Activated B cell treated with CpG ODN at 0.5 μM for 24 hours (primary cell): Measurements from ENCODE around the gene GCSAM. TPM values are rescaled to one million over a fixed set of nuclear protein-coding genes. Genes with fewer than 3 reads are reported as not detected.

Experiments
- ATAC-seq: fragments of 200-7000 bp; cut with Tn5 transposase; one replicate; pipeline ENCODE4 v1.10.0; 2021; ENCODE audit warnings: low read depth, mild to moderate bottlenecking, moderate library complexity
- CTCF ChIA-PET: fragments of 350-600 bp; sonication (Branson Sonifier 250); formaldehyde crosslinking; loops from one replicate; lab custom pipeline; 2021; ENCODE audit warnings: antibody characterized with exemption; lab: Charles Lee
- POLR2A ChIA-PET: fragments of 350-600 bp; sonication (Branson Sonifier 250); formaldehyde crosslinking; loops from one replicate; lab custom pipeline; 2021; ENCODE audit warnings: antibody characterized with exemption; lab: Charles Lee
- DNase-seq: peaks from one replicate; pipeline ENCODE4 v3.0.0; 2022
- H3K27ac Mint-ChIP-seq: one replicate; pipeline ENCODE4 v1.8.0; 2020; ENCODE audit warnings: mixed read lengths
- H3K27me3 Mint-ChIP-seq: one replicate; pipeline ENCODE4 v1.8.0; 2021; ENCODE audit warnings: mixed read lengths
- H3K36me3 Mint-ChIP-seq: one replicate; pipeline ENCODE4 v1.8.0; 2021; ENCODE audit warnings: low read depth, mixed read lengths
- H3K4me1 Mint-ChIP-seq: one replicate; pipeline ENCODE4 v1.8.0; 2021; ENCODE audit warnings: mixed read lengths
- H3K4me3 Mint-ChIP-seq: one replicate; pipeline ENCODE4 v1.8.0; 2020; ENCODE audit warnings: mild to moderate bottlenecking, mixed read lengths
- H3K9me3 Mint-ChIP-seq: one replicate; pipeline ENCODE4 v1.8.0; 2020; ENCODE audit warnings: mixed read lengths
- CTCF ChIP-seq: fragments of 200-600 bp; IDR thresholded peaks from one replicate; pipeline ENCODE4 v1.8.0; 2022; ENCODE audit warnings: antibody characterized with exemption, mild to moderate bottlenecking
- intact Hi-C: fragments of 100-400 bp; cut with micrococcal nuclease; formaldehyde crosslinking; loops from one replicate; pipeline ENCODE4 v1.15.1; 2024
- total RNA-seq: library from RNA; stranded (reverse); gene quantifications from 2 replicates; pipeline ENCODE4 v1.2.3, GENCODE V29; 2022

Gene GCSAM
- total RNA-seq, 1 donor from 2014 or later = 17.3 TPM

DNA sequence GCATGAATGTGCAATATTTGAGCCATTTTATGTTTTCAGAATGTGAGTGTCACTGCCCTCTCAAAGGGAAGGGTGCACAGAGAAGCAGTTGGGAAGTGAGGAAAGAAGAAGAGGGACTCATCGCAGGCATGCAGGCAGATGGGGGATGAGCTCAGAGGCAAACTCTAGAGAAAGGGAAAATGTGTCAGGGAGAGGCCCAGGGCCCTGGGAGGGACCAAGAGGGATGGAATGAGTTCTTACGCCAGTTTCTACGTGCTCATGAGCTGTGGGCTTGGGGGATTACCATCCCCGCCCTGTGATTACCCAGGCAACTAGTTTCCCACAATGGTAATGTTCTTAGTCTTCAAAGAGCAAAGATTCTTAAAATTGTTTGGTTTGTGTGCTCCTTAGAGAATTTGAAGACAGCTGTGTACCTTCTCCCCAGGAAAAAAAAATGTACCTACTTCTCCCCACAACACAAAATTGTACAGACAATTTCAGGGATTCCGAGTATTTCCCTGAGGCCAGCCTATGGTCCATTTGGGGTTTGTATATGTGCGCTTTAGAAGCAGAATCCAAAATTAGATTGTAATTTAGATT lies 17.8 kb downstream of the GCSAM start:
- H3K27ac Mint-ChIP-seq = peak overlapping the region; percentile 85
- no peaks in the 10 kb centered on the region for H3K9me3 Mint-ChIP-seq
- CTCF ChIA-PET = interaction anchor here (0.9 to 2.5 kb wide), 4 partner anchors 16 to 178 kb away, joined by 3 to 9 read pairs (median 4); partner anchors contain the start of genes GCSAM and SLC9C1
- POLR2A ChIA-PET = interaction anchor here (1.1 to 2.9 kb wide), 8 partner anchors 10 to 383 kb away, joined by 5 to 30 read pairs (median 6); partner anchors contain the start of gene GCSAM
- peaks cover 87% of the 10 kb centered on the region for H3K4me1 Mint-ChIP-seq
- peak; percentile 29 for ATAC-seq
- TF ChIP-seq CTCF = no peak
- peak overlapping the region; percentile 39 for H3K4me3 Mint-ChIP-seq
- H3K27me3 Mint-ChIP-seq = no peaks in the 10 kb centered on the region
- DNase-seq = no peak
- H3K36me3 Mint-ChIP-seq = no peaks in the 10 kb centered on the region
- intact Hi-C loops = loop anchor here (1.0 to 10.0 kb wide), 2 partner anchors 14 to 880 kb away; partner anchors contain the start of gene GTPBP8

DNA sequence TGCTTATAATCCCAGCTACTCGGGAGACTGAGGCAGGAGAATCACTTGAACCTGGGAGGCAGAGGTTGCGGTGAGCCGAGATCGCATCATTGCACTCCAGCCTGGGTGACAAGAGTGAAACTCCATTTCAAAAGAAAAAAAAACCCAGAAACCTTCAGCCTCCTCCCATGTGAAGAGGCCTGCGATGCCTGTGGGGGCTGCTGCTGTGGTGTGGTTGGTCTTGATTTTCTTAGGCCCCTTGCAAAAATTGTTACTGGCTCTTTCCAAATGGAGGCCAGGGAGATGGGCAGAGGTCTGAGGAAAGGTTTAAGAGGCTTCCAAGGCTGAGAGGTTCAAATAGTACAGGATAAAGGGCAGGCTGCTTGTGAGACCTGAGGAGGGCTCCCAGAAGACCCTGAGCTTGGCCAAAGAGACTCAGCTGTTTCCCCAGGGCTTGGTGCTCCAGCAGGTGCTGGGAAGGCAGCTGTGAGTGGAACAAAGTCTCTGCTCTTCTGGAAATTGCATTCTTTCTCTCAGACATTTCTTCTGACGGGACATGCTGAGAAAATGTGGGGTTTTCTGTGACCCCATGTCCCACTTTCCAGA lies 18.4 kb downstream of the GCSAM start:
- peaks cover 81% of the 10 kb centered on the region for H3K4me1 Mint-ChIP-seq
- no peaks in the 10 kb centered on the region for H3K9me3 Mint-ChIP-seq
- no peak for DNase-seq
- no peak for TF ChIP-seq CTCF
- intact Hi-C loops = loop anchor here (1.0 to 10.0 kb wide), 3 partner anchors 15 to 1173 kb away; partner anchors contain the start of gene GTPBP8
- peak; percentile 32 for ATAC-seq
- peak overlapping the region; percentile 39 for H3K4me3 Mint-ChIP-seq
- peak overlapping the region; percentile 85 for H3K27ac Mint-ChIP-seq
- no peaks in the 10 kb centered on the region for H3K27me3 Mint-ChIP-seq
- POLR2A ChIA-PET = interaction anchor here (0.8 to 2.9 kb wide), 12 partner anchors 11 to 404 kb away, joined by 5 to 30 read pairs (median 6); partner anchors contain the start of genes BTLA, CD200 and GCSAM
- CTCF ChIA-PET = interaction anchor here (0.9 to 2.5 kb wide), 6 partner anchors 15 to 179 kb away, joined by 3 to 9 read pairs (median 3); partner anchors contain the start of genes GCSAM and SLC9C1
- H3K36me3 Mint-ChIP-seq = no peaks in the 10 kb centered on the region

- H3K4me3 Mint-ChIP-seq = no peak overlapping the region
- H3K27ac Mint-ChIP-seq = no peak overlapping the region
- DNase-seq (no peak), ATAC-seq (peak; percentile 79)
- POLR2A ChIA-PET = interaction anchor here (0.6 to 1.5 kb wide), 11 partner anchors 11 to 470 kb away, joined by 3 to 6 read pairs (median 3); partner anchors contain the start of genes ATG3, CD200, SLC35A5 and SLC9C1
- peaks cover 53% of the 10 kb centered on the region for H3K4me1 Mint-ChIP-seq
- TF ChIP-seq CTCF = peak; percentile 68
- no peaks in the 10 kb centered on the region for H3K9me3 Mint-ChIP-seq
- H3K36me3 Mint-ChIP-seq = no peaks in the 10 kb centered on the region
- intact Hi-C loops = loop anchor here (1.0 to 10.0 kb wide), 9 partner anchors 21 to 1175 kb away; partner anchors contain the start of genes GCSAM and GTPBP8
- CTCF ChIA-PET = interaction anchor here (0.6 to 4.2 kb wide), 37 partner anchors 10 to 1177 kb away, joined by 3 to 64 read pairs (median 5); partner anchors contain the start of genes BTLA, CD200, GCSAM and SLC9C1
- no peaks in the 10 kb centered on the region for H3K27me3 Mint-ChIP-seq
Observed at GRCh38 chr3:112111785-112112402, 21.2 kb downstream of the GCSAM start.

- Mint-ChIP-seq H3K36me3 (no peaks in the 10 kb centered on the region), H3K27me3 (no peaks in the 10 kb centered on the region), H3K4me3 (no peak overlapping the region), H3K4me1 (peaks cover 27% of the 10 kb centered on the region), H3K27ac (no peak overlapping the region), H3K9me3 (no peaks in the 10 kb centered on the region)
- ATAC-seq = no peak
- no peak for TF ChIP-seq CTCF
- POLR2A ChIA-PET = no interaction called here
- CTCF ChIA-PET = interaction anchor here (0.9 to 4.2 kb wide), 3 partner anchors 29 to 422 kb away, joined by 4 to 64 read pairs (median 20); no protein-coding TSS in a partner anchor
- DNase-seq = no peak
- intact Hi-C loops = no loop called here
Observed at GRCh38 chr3:112109322-112109721, 23.7 kb downstream of the GCSAM start.
